HT1080 (cell line): ENCODE data around the gene RBM47. TPM values are rescaled to one million over a fixed set of nuclear protein-coding genes. Genes with fewer than 3 reads are reported as not detected.
A peak's percentile ranks its signal among the peaks of the same experiment; 100 is the strongest.
"Not testable (repeated sequence)": the region's sequence is repeated elsewhere in the genome, so short reads cannot be mapped to it uniquely, and the experiment has no call there.

ENCODE experiments used
- DNase-seq: peaks from one replicate; pipeline ENCODE4 v3.0.0-alpha.2; 2015; ENCODE audit warnings: low read depth
- total RNA-seq: library from RNA; depleted of rRNA; stranded (reverse); fragments of >200 nt; shearing (Covaris generic); gene quantifications from 2 replicates; pipeline ENCODE4 v1.2.3, GENCODE V29; 2014

RBM47 gene
- total RNA-seq, 1 experiment from 2014 or later: 1.5 TPM

DNA sequence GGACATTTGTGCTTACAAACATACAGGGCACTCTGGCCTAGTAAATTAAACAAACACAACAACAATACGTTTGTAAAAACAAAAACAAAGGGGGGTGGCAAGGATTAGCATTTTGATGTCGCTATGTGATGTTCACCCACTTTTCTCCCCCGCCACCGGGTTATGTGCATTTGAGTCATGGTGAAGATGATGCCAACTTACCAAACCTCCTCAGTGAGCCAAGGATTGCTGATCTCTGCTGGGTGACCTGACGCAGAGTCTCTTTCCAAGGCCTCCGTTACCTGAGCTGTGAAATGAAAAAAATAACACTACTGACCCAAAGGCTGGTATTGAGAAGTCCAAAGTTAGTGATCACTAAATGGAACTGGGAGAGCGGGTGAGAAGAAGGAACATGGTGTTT is 85.4 kb downstream of the RBM47 start:
- DNase-seq: no peak

DNA sequence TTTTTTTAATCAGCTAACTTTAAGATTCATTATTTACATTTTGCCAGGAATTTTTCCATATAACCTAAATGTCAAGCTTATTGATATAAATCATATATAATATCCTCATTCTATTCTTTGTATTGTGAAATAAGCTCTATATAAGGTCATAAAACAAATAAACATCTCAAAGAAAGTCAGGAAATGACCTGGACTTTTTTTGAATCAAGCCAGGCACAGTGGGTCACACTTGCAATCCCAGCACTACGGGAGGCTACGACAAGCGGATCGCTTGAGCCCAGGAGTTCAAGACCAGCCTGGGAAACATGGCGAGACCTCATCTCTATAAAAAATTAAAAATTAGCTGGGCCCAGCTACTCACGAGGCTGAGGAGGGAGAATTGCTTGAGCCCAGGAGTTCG is 88.9 kb downstream of the RBM47 start:
- DNase-seq: no peak

DNA sequence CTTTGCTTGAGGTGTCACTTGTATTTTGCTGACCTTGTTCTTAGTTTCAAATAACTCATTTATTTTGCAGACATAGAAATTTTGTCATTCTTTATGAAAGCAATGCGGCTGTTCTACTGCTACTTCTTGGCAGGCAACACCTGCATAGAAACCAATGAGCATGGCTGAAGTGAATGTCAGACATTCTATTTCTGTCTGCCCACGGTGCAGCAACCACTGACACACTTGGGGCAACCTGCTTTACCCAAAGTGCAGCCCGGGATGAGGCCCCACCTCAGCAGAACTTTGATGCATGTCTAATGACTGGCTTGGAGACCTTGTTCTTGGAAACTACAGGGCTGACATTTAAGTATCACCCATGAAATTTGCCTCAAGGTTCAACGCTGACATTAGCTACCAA is 93.6 kb downstream of the RBM47 start:
- no peak for DNase-seq

- DNase-seq: no peak
Measured at GRCh38 chr4:40531636-40532023, 98.0 kb downstream of the RBM47 start.

DNA sequence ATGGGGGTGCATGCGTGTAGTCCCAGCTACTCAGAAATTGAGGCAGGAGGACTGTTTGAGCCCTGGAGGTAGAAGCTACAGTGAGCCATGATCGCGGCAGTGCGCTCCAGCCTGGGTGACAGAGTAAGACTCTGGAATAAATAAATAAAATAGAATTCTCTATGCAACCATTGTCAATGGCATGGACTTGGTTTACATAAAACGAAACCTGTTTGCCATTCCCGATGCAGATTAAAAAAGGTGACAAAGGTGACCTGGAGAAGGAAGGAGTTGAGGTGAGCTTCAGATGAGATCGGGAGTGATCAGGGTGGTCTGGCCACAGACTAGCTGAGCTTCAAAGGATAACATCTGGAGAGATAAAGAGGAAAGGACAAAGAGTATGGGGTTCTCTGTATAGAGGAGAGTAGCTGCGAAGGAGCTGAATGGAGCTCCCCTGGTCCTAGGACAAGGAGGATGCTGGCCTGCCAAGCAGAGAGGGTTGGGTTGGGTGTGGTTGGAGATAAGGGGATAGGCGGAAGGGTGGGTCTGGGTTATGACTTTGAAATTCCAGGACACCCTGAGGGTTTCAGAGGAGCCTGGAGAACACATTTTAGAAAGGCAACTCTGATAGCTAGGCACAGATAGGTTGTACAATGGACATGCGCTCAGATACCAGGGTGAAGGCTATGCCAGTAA is 98.6 kb downstream of the RBM47 start:
- no peak for DNase-seq

DNA sequence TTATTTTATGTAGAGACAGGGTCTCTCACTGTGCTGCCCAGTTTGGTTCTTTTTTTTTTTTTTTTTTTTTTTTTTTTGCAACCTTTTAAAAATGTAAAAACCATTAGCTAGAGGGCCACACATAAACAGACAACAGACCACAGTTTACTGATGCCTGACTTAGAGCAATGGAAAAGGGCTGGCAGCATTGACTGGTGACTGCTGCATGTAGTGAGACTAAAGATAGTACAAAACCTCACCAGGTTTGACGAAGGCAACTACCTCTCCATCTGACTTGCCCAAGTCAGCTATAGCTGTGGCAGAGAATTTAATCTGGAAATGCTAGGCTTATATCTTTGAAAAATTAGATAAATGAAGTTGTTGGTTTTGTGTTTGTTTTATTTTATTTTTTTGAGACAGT is 102.9 kb downstream of the RBM47 start:
- no peak for DNase-seq

- peak; percentile 73 for DNase-seq
Measured at GRCh38 chr4:40525752-40526598, 103.7 kb downstream of the RBM47 start.

- DNase-seq: no peak
Measured at GRCh38 chr4:40524366-40525041, 105.2 kb downstream of the RBM47 start.

- DNase-seq: no peak
Measured at GRCh38 chr4:40523581-40523980, 106.1 kb downstream of the RBM47 start.

DNA sequence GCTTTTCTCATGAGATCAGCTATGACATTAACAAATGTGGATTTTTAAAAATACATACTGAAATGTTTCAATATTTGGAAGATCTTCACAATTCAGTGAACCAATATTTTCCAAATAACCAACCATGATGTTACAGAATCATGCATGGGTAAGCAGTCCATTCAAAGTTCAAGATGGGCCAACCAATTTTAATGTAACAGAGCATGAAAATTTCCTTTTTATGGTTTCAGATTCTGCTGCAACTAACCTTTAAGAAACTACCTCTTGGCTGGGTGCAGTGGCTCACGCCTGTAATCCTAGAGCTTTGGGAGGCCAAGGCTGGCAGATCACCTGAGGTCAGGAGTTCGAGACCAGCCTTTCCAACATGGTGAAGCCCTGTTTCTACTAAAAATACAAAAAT is 107.7 kb downstream of the RBM47 start:
- no peak for DNase-seq

DNA sequence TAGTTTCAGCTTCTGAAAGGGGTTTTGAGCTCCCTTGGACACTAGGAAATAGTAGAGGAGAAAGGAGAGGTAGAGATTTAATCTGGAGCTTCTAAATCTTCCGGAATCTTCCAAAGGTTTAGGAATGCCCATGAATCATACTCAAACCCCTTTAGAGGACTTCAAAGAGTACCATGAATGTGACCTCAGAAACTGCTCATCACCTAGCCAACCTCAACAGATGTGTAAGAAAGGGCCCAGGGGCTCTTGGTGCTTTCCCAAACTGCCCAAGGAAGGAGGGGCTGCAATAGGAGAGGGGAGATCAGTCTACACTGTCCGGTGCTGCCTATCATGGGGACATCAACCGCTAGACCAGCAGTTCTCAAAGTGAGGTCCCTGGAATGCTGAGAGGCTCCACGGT is 109.1 kb downstream of the RBM47 start:
- DNase-seq: no peak

- not testable (repeated sequence) for DNase-seq
Measured at GRCh38 chr4:40517081-40517480, 112.6 kb downstream of the RBM47 start.

GRCh38 chr4:40516651-40517050 is 113.0 kb downstream of the RBM47 start:
- DNase-seq: no peak

- DNase-seq: no peak
Measured at GRCh38 chr4:40515398-40516293, 114.0 kb downstream of the RBM47 start.

GRCh38 chr4:40515037-40515397 is 114.6 kb downstream of the RBM47 start:
- DNase-seq: no peak

GRCh38 chr4:40514497-40514951 is 115.1 kb downstream of the RBM47 start:
- DNase-seq: no peak

- no peak for DNase-seq
Measured at GRCh38 chr4:40511036-40511614, 118.5 kb downstream of the RBM47 start.

DNA sequence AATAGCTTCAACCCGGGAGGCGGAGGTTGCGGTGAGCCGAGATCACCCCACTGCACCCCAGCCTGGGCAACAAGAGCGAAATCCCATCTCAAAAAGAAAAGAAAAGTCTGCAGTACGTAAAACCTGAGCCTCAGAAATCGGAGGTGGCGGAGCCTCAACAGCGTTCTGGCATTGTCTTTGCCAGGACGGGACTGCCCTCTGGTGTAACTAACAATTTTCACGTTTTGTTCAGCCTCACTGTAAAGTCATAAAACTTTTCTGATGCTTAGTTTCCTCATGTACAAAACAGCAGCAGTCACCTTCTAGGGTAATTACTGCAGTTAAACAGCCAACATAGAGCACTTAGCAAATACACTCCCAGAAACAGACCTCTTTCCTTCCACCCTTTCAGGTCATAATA is 121.7 kb downstream of the RBM47 start:
- DNase-seq: no peak

GRCh38 chr4:40506492-40506891 is 123.2 kb downstream of the RBM47 start:
- no peak for DNase-seq

DNA sequence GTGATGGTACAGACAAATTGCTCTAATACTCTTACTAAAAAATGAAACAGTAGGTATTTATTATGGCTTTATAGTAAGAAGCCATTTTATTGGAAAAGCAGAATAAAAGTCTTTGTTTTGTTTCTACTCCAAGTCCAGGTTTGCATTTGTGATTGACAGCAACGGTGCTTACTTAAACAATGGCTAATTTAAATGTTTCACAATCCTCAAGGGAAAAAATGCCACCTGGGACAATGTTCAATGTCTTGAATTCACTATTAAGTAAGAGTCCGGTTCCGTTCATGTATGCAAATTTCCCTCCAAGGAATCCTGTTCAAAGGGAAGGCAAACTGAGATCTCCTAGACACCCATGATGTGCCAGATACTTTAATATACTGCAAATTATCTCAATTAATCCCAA is 123.6 kb downstream of the RBM47 start:
- DNase-seq: no peak

DNA sequence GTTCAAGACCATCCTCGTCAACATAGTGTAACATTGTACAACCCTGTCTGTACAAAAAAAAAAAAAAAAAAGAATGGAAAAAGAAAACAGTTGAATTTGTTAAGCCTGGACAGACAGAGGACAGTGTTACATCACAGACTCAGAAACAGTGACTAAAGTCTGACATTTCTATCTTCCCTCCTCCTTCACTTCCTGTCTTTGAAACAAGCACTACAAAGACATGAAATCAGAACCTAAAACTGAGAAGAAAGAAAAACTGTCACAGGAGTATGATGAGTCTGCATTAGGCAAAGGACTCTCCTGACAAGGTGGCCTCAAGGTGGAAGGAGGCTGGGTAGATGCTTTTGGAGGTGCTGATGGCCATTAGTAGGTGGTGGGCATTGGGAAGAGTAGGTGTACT is 126.7 kb downstream of the RBM47 start:
- peak; percentile 35 for DNase-seq
